Small intestine (tissue), 7 donors: ENCODE data around the gene SLC12A5. TPM values are rescaled to one million over a fixed set of nuclear protein-coding genes. Genes with fewer than 3 reads are reported as not detected.

Source experiments
- DNase-seq, 2 donors: peaks; one replicate each; pipeline versions ENCODE4 v3.0.0 to v3.0.0-alpha.2; 2013
- FAIRE-seq: peaks from 2 replicates; lab custom pipeline; 2012; peaks lifted over from hg19 to GRCh38; lab: Jason Lieb, UNC
- H3K27ac ChIP-seq, 3 donors: one replicate each; pipeline ENCODE4 v1.5.1; 2013; ENCODE audit warnings: low read length in 2 of 3, mild to moderate bottlenecking in 2 of 3, control low read depth in 1 of 3, inconsistent platforms in 1 of 3, low read depth in 1 of 3, moderate library complexity in 1 of 3
- H3K27me3 ChIP-seq, 3 donors: one replicate each; pipeline ENCODE4 v1.6.1; 2013; ENCODE audit warnings: low read length in 3 of 3, inconsistent platforms in 1 of 3; ENCODE audit not compliant: control insufficient read depth in 3 of 3, insufficient read depth in 3 of 3
- H3K36me3 ChIP-seq, 3 donors: one replicate each; pipeline ENCODE4 v1.6.1; 2013; ENCODE audit warnings: low read length in 3 of 3, inconsistent platforms in 1 of 3, low read depth in 1 of 3, mild to moderate bottlenecking in 1 of 3, moderate library complexity in 1 of 3; ENCODE audit not compliant: control insufficient read depth in 3 of 3, insufficient read depth in 2 of 3
- H3K4me1 ChIP-seq, 3 donors: one replicate each; pipeline ENCODE4 v1.6.1; 2013; ENCODE audit warnings: low read length in 2 of 3, inconsistent platforms in 1 of 3, low read depth in 1 of 3, mild to moderate bottlenecking in 1 of 3, moderate library complexity in 1 of 3; ENCODE audit not compliant: control insufficient read depth in 3 of 3, insufficient read depth in 2 of 3
- H3K4me3 ChIP-seq, 3 donors: one replicate each; pipeline ENCODE4 v1.5.1; 2013; ENCODE audit warnings: low read length in 3 of 3, control low read depth in 1 of 3, inconsistent platforms in 1 of 3, low read depth in 1 of 3, mild to moderate bottlenecking in 1 of 3, moderate library complexity in 1 of 3
- H3K9me3 ChIP-seq, 2 donors: one replicate each; pipeline ENCODE4 v1.6.1; 2013; ENCODE audit warnings: low read depth in 1 of 2, low read length in 1 of 2; ENCODE audit not compliant: control insufficient read depth in 2 of 2, insufficient read depth in 1 of 2
- WGBS, 3 donors: extraction: QIAGEN DNeasy Blood & Tissue Kit; methylation state at CpG; one replicate each; pipeline ENCODE4 v1.1.7; 2013; 5-methylcytosine and 5-hydroxymethylcytosine counted together
- polyA plus RNA-seq, 4 donors: library from polyadenylated mRNA; stranded (reverse) in 3 of 4; unstranded in 1 of 4; fragments of 200-250 nt in 3 of 4; fragments of 120-200 nt in 1 of 4; gene quantifications; one replicate each; pipeline versions ENCODE4 v1.2.1 to v1.2.3, GENCODE V29; 2013
- donor health status: healthy with polysubstance abuse.
- donor health status: control.
- donor health status: control.
- donor health status: Bipolar disorder and iron deficiency.
- donor health status: healthy.

The SLC12A5 gene
- polyA plus RNA-seq, 4 donors = 2.1 to 4.6 TPM; not detected in 2

- H3K4me3 ChIP-seq = no peak overlapping the region
- no peak overlapping the region for H3K27ac ChIP-seq
- H3K9me3 ChIP-seq = no peaks in the 10 kb centered on the region
- no peak for DNase-seq
- H3K36me3 ChIP-seq = peaks cover 2 to 14% (median 5%) of the 10 kb centered on the region in 3 donors
- no peak for FAIRE-seq
- no peaks in the 10 kb centered on the region for H3K27me3 ChIP-seq
- no peaks in the 10 kb centered on the region for H3K4me1 ChIP-seq
- WGBS, 3 donors = 84 to 94% (median 92%) methylated on average over 3 of the region's 3 CpGs
Observed at GRCh38 chr20:46073443-46073842, 44.4 kb downstream of the SLC12A5 start.

- no peak overlapping the region for H3K4me3 ChIP-seq
- no peak overlapping the region for H3K27ac ChIP-seq
- DNase-seq (no peak), FAIRE-seq (no peak)
- H3K36me3 ChIP-seq = peaks cover 3 to 18% (median 5%) of the 10 kb centered on the region in 3 donors
- 75 to 95% (median 86%) methylated on average over 3 of the region's 3 CpGs for WGBS, 3 donors
- no peaks in the 10 kb centered on the region for H3K9me3 ChIP-seq
- H3K27me3 ChIP-seq = no peaks in the 10 kb centered on the region
- H3K4me1 ChIP-seq = no peaks in the 10 kb centered on the region
Observed at GRCh38 chr20:46074006-46074405, 45.0 kb downstream of the SLC12A5 start.

- H3K36me3 ChIP-seq = peaks cover 3 to 11% (median 5%) of the 10 kb centered on the region in 3 donors
- no peaks in the 10 kb centered on the region for H3K27me3 ChIP-seq
- H3K4me1 ChIP-seq = no peaks in the 10 kb centered on the region
- FAIRE-seq (no peak), DNase-seq (no peak)
- no peak overlapping the region for H3K4me3 ChIP-seq
- 90 to 97% (median 95%) methylated on average over 7 of the region's 7 CpGs for WGBS, 3 donors
- H3K27ac ChIP-seq = no peak overlapping the region
- no peaks in the 10 kb centered on the region for H3K9me3 ChIP-seq
Observed at GRCh38 chr20:46076806-46077205, 47.8 kb downstream of the SLC12A5 start.

GRCh38 chr20:46077642-46078305 is 48.8 kb downstream of the SLC12A5 start:
- DNase-seq (no peak), FAIRE-seq (no peak)
- H3K4me3 ChIP-seq = no peak overlapping the region
- no peak overlapping the region for H3K27ac ChIP-seq
- no peaks in the 10 kb centered on the region for H3K9me3 ChIP-seq
- no peaks in the 10 kb centered on the region for H3K27me3 ChIP-seq
- no peaks in the 10 kb centered on the region for H3K4me1 ChIP-seq
- 84 to 89% (median 89%) methylated on average over 8 of the region's 8 CpGs for WGBS, 3 donors
- peaks cover 3 to 11% (median 5%) of the 10 kb centered on the region in 3 donors for H3K36me3 ChIP-seq

- Histone ChIP-seq H3K4me1 (peaks cover 0 to 5% (median 0%) of the 10 kb centered on the region in 3 donors), H3K36me3 (peaks cover 2 to 11% (median 3%) of the 10 kb centered on the region in 3 donors), H3K27me3 (no peaks in the 10 kb centered on the region), H3K4me3 (no peak overlapping the region), H3K27ac (no peak overlapping the region), H3K9me3 (no peaks in the 10 kb centered on the region)
- no peak for DNase-seq
- WGBS, 3 donors = 84 to 91% (median 88%) methylated on average over 7 of the region's 7 CpGs
- FAIRE-seq = no peak
Observed at GRCh38 chr20:46078954-46079353, 49.9 kb downstream of the SLC12A5 start.

- H3K36me3 ChIP-seq = peaks cover 0 to 11% (median 3%) of the 10 kb centered on the region in 3 donors
- H3K27ac ChIP-seq = no peak overlapping the region
- no peak for FAIRE-seq
- H3K27me3 ChIP-seq = no peaks in the 10 kb centered on the region
- DNase-seq = no peak
- WGBS, 3 donors = 86 to 98% (median 90%) methylated on average over 1 of the region's 1 CpG
- H3K4me1 ChIP-seq = peaks cover 2 to 18% (median 8%) of the 10 kb centered on the region in 3 donors
- H3K4me3 ChIP-seq = no peak overlapping the region
- H3K9me3 ChIP-seq = no peaks in the 10 kb centered on the region
Observed at GRCh38 chr20:46081074-46081473, 52.1 kb downstream of the SLC12A5 start.

GRCh38 chr20:46083101-46083500 is 54.1 kb downstream of the SLC12A5 start:
- 77 to 86% (median 83%) methylated on average over 6 of the region's 6 CpGs for WGBS, 3 donors

GRCh38 chr20:46083531-46084061 is 54.6 kb downstream of the SLC12A5 start:
- 91 to 97% (median 96%) methylated on average over 1 of the region's 1 CpG for WGBS, 3 donors
- Histone ChIP-seq H3K4me3 (no peak overlapping the region), H3K36me3 (peaks cover 0 to 4% (median 3%) of the 10 kb centered on the region in 3 donors), H3K9me3 (no peaks in the 10 kb centered on the region), H3K4me1 (peaks cover 2 to 27% (median 11%) of the 10 kb centered on the region in 3 donors), H3K27me3 (no peaks in the 10 kb centered on the region), H3K27ac (no peak overlapping the region)
- DNase-seq (no peak), FAIRE-seq (no peak)

More at GRCh38 chr20:46083101-46083500, 54.1 kb downstream of the SLC12A5 start:
- DNase-seq = no peak
- H3K4me3 ChIP-seq = no peak overlapping the region
- no peak for FAIRE-seq
- peaks cover 2 to 24% (median 8%) of the 10 kb centered on the region in 3 donors for H3K4me1 ChIP-seq
- H3K36me3 ChIP-seq = peaks cover 0 to 4% (median 3%) of the 10 kb centered on the region in 3 donors
- H3K9me3 ChIP-seq = no peaks in the 10 kb centered on the region
- H3K27me3 ChIP-seq = no peaks in the 10 kb centered on the region
- H3K27ac ChIP-seq = no peak overlapping the region
